ENCODE results near the gene SMAP1.
"Not testable (repeated sequence)": the region's sequence is repeated elsewhere in the genome, so short reads cannot be mapped to it uniquely, and the experiment has no call there.

SMAP1 gene

DNA sequence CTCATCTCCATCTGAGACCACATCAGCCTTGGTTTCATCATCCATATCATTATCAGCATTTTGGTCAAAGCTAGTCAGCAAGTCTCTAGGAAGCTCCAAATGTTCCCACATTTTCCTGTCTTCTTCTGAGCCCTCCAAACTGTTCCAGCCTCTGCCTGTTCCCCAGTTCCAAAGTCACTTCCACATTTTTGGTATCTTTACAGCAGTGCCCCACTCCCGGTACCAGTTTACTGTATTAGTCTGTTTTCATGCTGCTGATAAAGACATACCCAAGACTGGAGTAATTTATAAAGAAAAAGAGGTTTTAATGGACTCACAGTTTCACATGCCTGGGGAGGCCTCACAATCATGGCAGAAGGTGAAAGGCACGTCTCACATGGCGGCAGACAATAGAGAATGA lies 74.8 kb downstream of the SMAP1 start:
- not testable (repeated sequence) for DNase-seq

DNA sequence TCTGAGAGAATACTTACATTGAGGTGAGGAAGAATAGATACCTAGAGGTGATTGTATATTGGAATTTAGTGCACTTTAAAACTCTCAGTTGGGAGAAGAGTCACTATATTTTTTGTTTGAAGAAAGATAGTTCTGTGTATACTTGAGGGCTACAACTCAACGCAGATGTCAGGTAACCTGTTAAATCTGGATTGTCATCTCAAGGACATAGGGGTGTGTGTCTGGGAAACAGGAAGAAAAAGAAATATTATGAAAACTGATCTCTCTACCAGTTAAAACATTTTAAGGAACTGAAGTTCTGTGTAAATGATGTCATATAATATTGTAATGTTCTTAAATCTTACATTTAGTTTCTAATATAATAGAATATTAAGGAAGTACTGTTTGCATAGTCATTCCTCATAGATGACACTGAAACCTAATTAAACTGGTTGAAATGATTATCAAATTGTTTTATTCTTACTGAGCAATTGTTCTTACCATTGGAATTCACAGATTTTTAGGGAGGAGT lies 86.2 kb downstream of the SMAP1 start:
- DNase-seq: no peak

DNA sequence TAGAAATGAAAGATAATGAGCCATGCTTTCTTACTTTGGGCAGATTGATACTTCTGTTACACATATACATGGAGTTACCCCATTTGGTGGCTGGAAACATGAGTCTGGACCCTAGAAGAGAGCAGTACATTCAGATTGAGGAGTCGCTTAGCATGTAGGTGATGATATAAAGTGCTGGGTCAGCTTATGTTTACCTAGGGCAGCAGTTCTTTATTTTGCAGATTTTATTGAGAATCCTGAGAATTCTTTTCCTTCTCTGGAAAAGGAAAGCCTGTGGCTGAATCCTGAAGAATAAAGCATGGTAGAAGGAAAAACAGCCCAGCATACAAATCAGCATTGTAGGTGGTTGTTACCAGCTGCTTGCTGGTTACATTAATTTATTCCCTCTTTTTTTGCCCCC lies 91.2 kb downstream of the SMAP1 start:
- no peak for DNase-seq

- DNase-seq: no peak
Measured at GRCh38 chr6:70763754-70764510, 96.2 kb downstream of the SMAP1 start.

DNA sequence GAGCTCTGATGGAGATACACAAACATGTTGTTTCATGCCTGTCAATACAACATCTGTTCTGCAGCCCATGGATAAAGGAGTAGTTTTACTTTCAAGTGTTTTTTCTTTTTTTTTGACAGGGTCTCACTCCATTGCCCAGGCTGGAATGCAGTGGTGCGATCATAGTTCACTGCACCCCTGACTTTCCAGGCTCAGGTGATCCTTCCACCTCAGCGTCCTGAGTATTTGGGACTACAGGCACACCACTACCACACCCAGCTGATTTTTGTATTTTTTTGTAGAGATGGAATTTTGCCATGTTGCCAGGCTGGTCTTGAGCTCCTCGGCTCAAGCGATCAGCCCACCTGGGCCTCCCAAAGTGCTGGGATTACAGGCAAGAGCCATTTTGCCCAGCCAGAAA lies 97.0 kb downstream of the SMAP1 start:
- no peak for DNase-seq

GRCh38 chr6:70771351-70771750 lies 103.7 kb downstream of the SMAP1 start:
- DNase-seq: not testable (repeated sequence)

GRCh38 chr6:70779934-70780333 lies 112.3 kb downstream of the SMAP1 start:
- no peak for DNase-seq

- no peak for DNase-seq
Measured at GRCh38 chr6:70790483-70791224, 123.0 kb downstream of the SMAP1 start.

DNA sequence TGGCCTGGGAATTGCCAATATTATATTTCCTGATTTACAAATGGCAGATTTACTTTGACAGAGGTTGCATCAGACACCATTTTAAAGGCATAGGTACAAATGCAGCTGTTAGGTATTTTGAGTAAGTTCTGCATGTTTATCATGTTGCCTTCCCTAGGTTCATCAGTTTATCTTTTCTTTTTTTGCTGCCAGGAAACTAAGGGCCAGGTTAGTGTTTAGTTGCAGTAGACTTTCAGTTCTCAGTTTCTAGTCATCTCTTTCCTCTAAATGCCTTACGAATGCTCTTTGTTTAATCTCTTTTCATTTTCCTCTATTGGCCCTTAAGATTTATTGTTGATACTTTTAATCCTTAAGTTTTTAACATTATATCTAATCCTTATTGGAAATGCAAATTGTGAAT lies 129.9 kb downstream of the SMAP1 start:
- DNase-seq: no peak

GRCh38 chr6:70806086-70806485 lies 138.4 kb downstream of the SMAP1 start:
- no peak for DNase-seq

- DNase-seq: no peak
Measured at GRCh38 chr6:70811788-70812187, 144.1 kb downstream of the SMAP1 start.

GRCh38 chr6:70813885-70814284 lies 146.2 kb downstream of the SMAP1 start:
- DNase-seq: no peak

DNA sequence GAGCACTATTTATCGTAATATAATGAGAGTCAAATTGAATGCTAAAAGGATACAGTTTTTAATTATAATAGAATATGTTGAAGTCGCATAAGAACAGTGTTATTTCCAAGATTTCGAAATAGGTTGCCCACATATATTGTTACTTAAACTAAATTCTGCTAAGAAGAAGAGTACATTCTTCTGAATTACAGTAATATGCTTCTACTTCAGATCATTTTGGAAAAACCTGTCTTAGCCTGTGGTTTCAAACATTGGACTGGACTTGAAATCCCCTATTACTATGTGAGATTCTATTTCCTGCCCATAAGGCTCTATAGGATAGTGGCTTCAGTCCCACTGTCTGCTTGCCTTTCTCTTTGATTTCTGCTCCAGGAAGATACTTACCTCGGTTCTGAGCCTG lies 152.0 kb downstream of the SMAP1 start:
- no peak for DNase-seq

DNA sequence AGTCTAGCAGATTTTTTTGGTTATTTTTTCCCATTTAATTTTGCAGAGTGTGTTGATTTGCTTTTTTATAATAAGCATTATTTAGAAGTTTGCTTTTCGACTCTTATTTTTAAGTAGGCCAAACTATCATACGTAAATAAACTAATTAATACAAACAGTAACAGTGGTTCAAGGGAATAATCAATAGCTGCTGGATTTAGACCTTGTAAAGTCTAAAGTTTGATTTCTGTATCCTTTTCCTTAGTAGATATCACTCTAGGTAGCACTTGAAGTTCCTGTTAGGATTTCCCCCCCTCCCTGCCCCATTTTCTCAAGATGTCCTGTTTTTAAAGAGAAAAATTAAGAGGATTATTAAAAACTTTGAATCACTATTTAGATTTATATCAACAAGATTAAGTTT lies 153.1 kb downstream of the SMAP1 start:
- no peak for DNase-seq

GRCh38 chr6:70821751-70822150 lies 154.1 kb downstream of the SMAP1 start:
- no peak for DNase-seq

DNA sequence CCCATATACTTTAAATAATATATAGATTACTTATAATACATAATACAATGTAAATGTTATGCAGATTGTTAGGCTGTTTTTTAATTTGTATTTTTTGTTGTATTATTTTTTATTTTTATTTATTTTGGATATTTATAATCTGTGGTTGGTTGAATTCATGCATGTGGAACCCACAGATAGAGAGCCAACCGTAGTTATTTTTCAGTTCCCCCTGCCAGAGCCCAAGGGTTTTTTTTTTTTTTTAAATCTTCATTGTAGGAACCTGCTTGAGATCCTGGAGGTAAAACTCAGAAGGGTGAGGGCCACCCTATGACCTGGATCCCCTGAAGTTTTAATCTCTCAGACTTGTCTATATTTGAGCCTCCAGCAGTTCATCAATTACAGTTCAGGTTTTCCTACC lies 156.0 kb downstream of the SMAP1 start:
- no peak for DNase-seq

DNA sequence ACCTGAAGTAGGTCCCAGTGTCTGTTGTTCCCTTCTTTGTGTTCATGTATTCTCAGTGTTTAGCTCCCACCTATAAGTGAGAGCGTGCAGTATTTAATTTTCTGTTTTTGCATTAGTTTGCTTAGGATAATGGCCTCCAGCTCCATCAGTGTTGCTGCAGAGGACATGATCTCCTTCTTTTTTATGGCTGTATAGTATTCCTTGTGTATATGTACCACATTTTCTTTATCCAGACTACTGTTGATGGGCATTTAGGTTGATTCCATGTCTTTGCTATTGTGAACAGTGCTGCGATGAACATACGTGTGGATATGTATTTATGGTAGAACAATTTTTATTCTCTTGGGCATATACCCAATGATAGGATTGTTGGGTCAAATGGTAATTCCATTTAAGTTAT lies 163.7 kb downstream of the SMAP1 start:
- DNase-seq: no peak

DNA sequence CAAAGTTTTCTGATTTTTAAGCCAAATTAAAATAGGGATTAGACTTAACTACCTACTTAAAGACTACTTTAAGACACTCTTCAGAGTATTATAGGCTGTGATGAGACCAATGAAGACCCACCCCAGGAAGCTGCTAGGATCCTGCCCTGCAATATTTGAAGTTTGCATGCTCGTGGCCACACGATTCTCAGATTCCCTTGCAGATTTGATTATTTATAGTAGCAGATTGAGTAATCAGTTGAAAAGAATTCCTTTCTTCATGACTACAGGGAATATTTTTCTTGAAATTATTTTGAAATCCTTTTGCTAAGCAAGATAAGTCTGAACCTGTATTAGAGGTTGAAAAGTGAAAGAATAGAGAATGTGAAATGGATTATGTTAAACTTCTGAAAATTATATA lies 166.8 kb downstream of the SMAP1 start:
- no peak for DNase-seq

- no peak for DNase-seq
Measured at GRCh38 chr6:70838907-70839285, 171.2 kb downstream of the SMAP1 start.

GRCh38 chr6:70839286-70840266 lies 171.9 kb downstream of the SMAP1 start:
- no peak for DNase-seq

DNA sequence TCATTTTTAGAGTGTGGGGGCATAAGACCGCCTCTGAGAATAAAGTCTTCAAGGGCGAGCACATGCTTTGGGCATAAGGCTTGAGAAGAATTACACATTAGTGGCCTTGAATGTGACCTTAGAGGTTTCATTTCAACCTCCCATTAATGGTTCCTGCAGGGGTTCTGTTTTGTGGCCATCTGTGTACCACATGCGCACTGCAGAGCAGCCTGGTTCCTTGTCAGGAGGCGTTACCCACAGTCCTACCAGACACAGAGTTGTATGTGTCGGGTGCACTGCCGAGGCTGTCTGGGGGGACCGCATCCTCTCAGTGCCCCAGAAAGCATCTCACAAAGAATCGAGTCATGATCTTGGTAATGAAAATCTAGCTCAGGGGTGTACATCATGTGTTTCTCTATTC lies 173.4 kb downstream of the SMAP1 start:
- no peak for DNase-seq

GRCh38 chr6:70842541-70842940 lies 174.9 kb downstream of the SMAP1 start:
- no peak for DNase-seq

DNA sequence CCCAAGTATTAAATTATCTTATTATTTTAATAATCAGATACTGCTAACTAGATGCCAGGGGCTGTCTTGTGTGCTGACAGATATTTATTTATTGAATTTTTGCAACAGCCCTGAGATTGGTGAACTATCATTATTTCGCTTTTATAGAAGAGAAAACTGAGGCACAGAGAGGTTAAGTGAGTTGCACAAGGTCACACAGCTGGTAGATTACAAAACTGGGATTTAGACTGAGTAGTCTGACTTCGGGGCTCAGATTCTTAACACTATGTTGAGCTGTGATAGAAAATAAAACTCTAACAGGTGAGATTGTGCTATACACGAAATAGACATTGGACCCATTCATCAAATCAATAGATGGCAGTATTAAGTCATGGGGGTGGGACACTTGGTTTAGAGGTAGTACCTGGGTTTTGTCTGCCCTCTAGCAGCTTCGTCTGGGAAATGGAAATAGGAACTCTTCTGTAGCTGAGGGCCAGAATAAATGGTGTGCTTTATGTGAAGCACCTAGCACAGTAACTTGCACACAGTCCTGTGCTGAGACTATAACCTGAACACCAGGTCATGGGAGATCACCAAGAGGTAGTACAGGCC lies 175.7 kb downstream of the SMAP1 start:
- DNase-seq: no peak

Data from activated CD4-positive, alpha-beta T cell treated with anti-CD3 and anti-CD28 coated beads, Interleukin-2, amount 50 U/mL, for 4 hours (primary cell).